ENCODE measurements around the gene CHRNE. TPM values are rescaled to one million over a fixed set of nuclear protein-coding genes. Genes with fewer than 3 reads are reported as not detected.
A peak's percentile ranks its signal among the peaks of the same experiment; 100 is the strongest.
"Not testable (repeated sequence)": the region's sequence is repeated elsewhere in the genome, so short reads cannot be mapped to it uniquely, and the experiment has no call there.

The CHRNE gene
- polyA plus RNA-seq, 5 donors, result 0.59 to 1.2 (median 0.94) TPM

DNA sequence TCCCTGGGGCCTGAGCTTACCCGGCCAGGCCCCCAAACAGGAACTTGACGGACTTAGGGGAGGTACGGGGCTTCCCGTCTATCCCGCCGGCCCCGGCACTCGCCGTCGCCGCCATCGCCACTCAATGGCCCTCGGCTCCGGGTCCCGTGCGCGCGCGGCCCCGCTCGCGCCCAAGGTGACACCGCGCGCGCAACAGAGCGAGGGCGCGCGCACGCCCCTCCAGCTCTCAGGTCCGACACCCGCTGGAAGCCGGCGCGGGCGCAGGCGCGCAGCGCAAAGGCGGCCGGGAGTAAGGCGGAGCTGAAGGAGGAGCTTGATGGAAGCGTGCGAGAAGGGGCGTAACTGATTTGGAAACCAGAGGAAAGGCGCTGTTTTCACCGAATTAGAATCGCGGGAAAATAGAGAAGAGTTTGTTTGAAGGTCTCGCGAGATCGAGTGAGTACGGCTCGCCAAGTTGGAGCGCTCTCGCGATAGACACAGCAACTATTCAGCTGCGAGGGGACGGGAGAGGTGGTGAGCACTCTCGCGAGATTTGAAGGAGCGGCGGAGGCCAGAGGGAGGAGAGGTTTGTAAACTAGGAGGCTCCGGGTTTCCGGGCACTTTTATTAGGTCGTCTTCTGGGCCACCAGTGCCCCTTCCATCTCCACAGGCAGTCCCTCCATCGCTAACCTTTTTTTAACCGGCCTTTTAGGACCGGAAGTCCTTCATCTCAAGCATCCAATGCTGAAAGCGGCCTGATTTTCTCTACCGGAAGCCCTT lies 37.1 kb upstream of the CHRNE start, which contains the start of the genes RNF167 and SLC25A11:
RNF167 (plus strand) TSS at position 473 of the 759 bp plus-strand sequence. CDS start 642 bp downstream, outside the sequence.
SLC25A11 (minus strand) TSS at position 251 of the 759 bp plus-strand sequence; CDS start at position 115, 136 bp downstream.
- peak; percentile 99 for DNase-seq

- no peak for DNase-seq
Observed at GRCh38 chr17:4939546-4939795, 36.6 kb upstream of the CHRNE start.

DNA sequence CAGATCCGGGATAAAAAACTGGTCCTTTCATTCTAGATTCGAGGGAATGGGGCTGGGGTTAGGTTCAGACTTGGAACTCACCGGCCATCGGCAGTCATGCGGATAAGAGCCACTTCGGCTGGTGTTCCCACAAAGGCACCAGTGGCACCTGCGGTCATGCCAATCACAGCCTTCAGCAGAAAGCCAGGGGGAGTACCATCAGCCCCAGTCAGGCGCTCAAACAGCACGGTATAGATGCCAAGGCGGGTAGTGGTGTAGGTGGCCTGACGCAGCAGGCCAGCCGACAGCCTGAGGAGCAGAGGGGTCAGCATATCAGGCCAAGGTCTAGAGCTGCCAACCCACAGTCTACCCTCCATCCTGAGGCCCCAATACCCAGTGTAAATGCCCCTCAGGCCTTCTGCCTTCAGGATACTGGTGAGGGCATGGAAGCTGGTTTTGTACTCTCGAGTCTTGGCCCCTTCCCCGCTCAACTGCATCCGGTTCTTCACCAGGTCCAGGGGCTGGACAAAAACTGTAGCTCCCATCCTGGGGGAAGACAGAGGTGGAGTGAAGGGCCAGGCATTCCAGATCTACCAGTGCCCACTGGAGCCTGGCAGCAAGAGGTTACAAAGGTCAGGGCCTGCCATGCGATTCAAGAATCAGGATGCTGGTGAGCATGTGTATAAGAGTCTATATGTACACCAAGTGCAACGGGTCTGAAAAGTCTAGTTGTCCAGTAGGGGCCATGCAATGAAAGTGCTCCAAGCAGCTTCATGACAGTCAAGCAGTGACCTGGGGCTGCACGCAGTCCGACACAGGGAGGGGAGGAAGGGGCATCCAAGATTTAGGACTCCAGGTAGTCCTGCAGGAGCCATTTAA lies 36.0 kb upstream of the CHRNE start:
- no peak for DNase-seq

- DNase-seq, result no peak
Observed at GRCh38 chr17:4938069-4938491, 35.2 kb upstream of the CHRNE start.

DNA sequence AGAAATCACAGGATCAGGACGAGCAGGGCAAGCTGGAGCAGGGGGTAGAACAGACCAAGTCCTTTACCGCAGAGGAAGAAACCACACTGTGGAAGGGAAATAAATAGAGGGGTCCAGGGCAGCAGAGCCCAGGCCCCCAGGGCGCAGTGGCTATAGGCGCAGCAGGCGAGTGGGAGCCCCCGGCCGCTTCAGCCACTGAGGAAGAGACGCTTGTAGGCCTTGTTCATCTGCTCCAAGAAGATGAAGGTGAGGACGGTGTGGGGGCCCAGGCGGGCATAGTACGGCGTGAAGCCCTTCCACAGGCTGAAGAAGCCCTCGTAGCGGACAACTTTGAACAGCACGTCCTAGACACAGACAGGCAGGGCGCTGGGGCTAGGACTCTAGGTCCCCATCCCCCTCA lies 34.7 kb upstream of the CHRNE start:
- DNase-seq, result no peak

DNA sequence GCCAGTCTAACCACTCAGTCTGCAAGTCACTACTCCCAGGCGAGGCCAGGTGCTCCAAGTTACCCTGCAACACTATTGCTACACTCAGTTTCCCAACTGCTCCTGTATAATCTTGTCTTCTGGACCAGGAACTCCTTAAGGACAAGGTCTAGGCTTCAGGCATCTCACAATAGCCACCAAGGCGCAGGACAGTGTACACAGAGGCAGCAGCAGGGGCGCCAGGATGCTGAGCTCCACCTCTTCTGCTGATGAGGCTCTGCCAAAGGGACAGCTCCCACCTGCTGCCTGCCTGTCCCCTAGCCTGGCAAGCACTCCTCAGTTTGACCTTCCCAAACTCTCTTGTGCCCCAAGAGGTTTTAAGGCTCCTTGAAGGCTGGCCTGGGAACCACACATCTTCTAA lies 33.5 kb upstream of the CHRNE start:
- DNase-seq, result no peak

- DNase-seq, result no peak
Observed at GRCh38 chr17:4935650-4936049, 32.8 kb upstream of the CHRNE start.

DNA sequence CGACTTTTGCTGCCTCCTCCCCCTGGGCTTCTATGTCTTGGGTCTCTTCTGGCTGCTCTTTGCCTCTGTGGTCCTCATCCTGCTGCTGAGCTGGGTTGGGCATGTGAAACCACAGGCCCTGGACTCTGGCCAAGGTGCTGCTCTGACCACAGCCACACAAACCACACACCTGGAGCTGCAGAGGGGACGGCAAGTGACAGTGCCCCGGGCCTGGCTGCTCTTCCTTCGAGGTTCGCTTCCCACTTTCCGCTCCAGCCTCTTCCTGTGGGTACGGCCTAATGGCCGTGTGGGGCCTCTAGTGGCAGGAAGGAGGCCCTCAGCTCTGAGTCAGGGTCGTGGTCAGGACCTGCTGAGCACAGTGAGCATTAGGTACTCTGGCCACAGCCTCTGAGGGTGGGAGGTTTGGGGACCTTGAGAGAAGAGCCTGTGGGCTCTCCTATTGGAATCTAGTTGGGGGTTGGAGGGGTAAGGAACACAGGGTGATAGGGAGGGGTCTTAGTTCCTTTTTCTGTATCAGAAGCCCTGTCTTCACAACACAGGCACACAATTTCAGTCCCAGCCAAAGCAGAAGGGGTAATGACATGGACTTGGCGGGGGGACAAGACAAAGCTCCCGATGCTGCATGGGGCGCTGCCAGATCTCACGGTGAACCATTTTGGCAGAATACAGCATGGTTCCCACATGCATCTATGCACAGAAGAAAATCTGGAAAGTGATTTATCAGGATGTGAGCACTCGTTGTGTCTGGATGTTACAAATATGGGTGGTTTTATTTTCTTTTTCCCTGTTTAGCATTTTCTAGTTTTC lies 31.5 kb upstream of the CHRNE start:
- DNase-seq, result no peak

DNA sequence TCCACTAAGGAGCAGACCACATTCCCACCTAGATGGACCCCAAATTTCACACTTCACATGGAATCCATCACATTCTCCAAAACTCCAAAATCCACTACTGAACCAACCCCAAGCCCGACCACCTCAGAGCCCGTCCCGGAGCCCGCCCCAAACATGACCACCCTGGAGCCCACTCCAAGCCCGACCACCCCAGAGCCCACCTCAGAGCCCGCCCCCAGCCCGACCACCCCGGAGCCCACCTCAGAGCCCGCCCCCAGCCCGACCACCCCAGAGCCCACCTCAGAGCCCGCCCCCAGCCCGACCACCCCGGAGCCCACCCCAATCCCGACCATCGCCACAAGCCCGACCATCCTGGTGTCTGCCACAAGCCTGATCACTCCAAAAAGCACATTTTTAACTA lies 30.7 kb upstream of the CHRNE start:
- no peak for DNase-seq

GRCh38 chr17:4932756-4933155 lies 29.9 kb upstream of the CHRNE start:
- no peak for DNase-seq

DNA sequence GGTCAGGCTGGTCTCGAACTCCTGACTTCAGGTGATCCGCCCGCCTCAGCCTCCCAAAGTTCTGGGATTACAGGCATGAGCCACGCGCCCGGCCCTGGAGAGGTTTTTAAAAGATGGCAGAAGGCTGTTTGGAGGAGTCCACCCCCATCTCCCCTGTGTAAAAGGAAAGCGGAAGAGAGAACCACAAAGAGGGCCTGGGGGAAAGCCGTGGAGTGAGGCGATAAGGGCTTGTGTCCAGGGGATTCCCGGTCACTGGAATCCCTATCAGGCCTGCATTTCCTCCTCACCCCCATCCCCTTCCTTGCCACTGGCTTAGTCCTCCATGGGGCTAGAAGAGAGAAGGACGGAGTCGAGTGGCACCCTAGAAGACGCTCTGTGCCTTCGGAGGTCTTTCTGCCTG lies 29.1 kb upstream of the CHRNE start, which contains the start of gene GP1BA:
GP1BA (plus strand) TSS at position 315 of the 400 bp plus-strand sequence. CDS start 328 bp downstream, outside the sequence.
- DNase-seq, result no peak

DNA sequence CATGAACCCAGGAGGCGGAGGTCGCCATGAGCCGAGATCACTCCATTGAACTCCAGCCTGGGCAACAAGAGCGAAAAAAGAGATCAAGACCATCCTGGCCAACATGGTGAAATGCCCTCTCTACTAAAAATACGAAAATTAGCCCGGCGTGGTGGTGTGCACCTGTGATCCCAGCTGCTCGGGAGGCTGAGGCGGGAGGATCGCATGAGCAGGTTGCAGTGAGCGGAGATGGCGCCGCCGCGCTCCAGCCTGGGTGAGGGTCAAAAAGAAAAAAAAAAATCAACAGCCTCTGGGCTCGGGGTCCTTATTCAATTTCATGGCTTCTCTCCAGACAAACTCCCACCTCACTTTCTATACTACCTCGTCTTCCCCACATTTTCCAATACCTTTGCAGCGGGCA lies 26.0 kb upstream of the CHRNE start:
- no peak for DNase-seq

GRCh38 chr17:4926577-4927335 lies 23.9 kb upstream of the CHRNE start:
- not testable (repeated sequence) for DNase-seq

DNA sequence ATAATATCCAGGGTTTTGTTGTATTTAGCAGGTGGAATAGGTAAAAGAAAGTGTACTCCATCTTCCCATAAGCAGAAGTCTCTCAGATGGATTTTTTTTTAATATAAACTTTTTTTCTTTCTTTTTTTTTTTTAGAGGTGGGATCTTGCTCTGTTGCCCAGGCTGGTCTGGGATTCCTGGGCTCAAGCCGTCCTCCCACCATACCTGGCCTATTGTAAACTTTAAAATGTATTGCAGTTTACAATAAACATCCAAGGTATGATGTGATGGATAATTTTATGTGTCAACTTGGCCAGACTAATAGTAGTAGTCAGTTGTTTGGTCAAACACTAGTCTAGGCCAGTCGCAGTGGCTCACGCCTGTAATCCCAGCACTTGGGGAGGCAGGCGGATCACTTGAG lies 18.4 kb upstream of the CHRNE start:
- DNase-seq, result no peak

DNA sequence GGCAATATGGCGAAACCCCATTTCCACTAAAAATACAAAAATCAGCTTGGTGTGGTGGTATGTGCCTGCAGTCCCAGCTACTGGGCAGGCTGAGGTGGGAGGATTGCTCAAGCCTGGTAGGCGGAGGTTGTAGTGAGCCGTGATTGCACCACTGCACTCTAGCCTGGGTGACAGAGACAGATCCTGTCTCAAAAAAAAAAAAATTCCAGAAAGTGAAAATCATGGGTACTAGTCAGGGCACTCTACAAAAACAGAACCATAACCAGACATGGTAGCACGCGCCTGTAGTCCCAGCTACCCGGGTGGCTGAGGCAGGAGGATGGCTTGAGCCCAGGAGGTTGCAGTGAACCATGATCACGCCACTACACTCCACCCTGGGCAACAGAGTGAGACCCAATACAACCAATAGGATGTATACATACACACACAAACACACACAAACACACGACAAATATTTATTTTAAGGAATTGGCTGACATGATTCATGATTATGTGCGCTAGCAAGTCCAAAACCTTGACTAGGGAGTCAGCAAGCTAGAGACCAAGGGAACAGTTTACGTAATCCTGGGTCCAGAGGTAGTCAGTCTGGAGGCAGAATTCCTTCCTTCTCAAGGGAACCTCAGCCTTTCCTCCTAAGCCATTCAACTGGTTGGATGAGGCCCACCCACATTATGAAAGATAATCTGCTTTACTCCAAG lies 17.6 kb upstream of the CHRNE start:
- no peak for DNase-seq

GRCh38 chr17:4919511-4920047 lies 16.7 kb upstream of the CHRNE start:
- DNase-seq, result no peak

DNA sequence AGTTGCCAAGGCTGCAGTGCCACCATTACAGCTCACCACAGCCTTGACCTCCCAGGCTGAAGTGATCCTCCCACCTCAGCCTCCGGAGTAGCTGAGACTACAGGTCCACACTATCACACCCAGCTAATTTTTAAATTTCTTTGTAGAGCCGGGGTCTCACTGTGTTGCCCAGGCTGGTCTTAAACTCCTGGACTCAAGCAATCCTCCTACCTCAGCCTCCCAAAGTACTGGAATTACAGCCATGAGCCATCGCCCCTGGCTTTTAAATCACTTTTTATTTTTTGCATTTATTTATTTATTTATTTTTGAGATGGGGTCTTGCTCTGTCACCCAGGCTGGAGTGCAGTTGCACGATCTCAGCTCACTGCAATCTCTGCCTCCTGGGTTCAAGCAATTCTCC lies 11.7 kb upstream of the CHRNE start:
- not testable (repeated sequence) for DNase-seq

- no peak for DNase-seq
Observed at GRCh38 chr17:4913994-4914393, 11.1 kb upstream of the CHRNE start.

- DNase-seq, result peak; percentile 83 to 87
Observed at GRCh38 chr17:4908711-4909496, 6.0 kb upstream of the CHRNE start.

GRCh38 chr17:4908301-4908700 lies 5.4 kb upstream of the CHRNE start:
- no peak for DNase-seq
